OCI-LY3 (cell line): ENCODE results near the gene OR10Z1.

ENCODE experiments used
- H2AFZ ChIP-seq: fragments of 200-600, 300-600 bp; shearing (Covaris generic); 2 replicates; pipeline ENCODE4 v1.6.0; 2014; ENCODE audit warnings: antibody characterized with exemption, low read depth, low read length
- H3K27ac ChIP-seq: fragments of 200-600, 300-600 bp; sonication (generic); 2 replicates; pipeline ENCODE4 v1.5.1; 2014; ENCODE audit warnings: mild to moderate bottlenecking, low read length, moderate library complexity, mixed read lengths
- H3K27me3 ChIP-seq: fragments of 200-600, 300-600 bp; sonication (generic); 2 replicates; pipeline ENCODE4 v1.6.1; 2014; ENCODE audit warnings: low read depth, low read length, mixed read lengths
- H3K36me3 ChIP-seq: fragments of 200-600, 300-600 bp; sonication (generic); replicated peaks from 2 replicates; pipeline ENCODE3; 2014; ENCODE audit warnings: low read depth, low read length, mixed read lengths
- H3K4me1 ChIP-seq: fragments of 300-600, 200-600 bp; sonication (generic); 2 replicates; pipeline ENCODE4 v1.6.1; 2014; ENCODE audit warnings: low read length, mixed read lengths
- H3K4me2 ChIP-seq: fragments of 200-600, 300-600 bp; sonication (generic); 2 replicates; pipeline ENCODE4 v1.6.1; 2014; ENCODE audit warnings: low read length, mixed read lengths
- H3K4me3 ChIP-seq: fragments of 300-600, 200-600 bp; sonication (generic); 2 replicates; pipeline ENCODE4 v1.5.1; 2014; ENCODE audit warnings: antibody characterized with exemption, mild to moderate bottlenecking, low read length, moderate library complexity
- H3K79me2 ChIP-seq: fragments of 300-600, 200-600 bp; shearing (Covaris generic); 2 replicates; pipeline ENCODE4 v1.6.1; 2014; ENCODE audit warnings: mild to moderate bottlenecking, low read length, mixed read lengths
- H3K9ac ChIP-seq: fragments of 300-600, 200-600 bp; shearing (Covaris generic); 2 replicates; pipeline ENCODE4 v1.6.0; 2014; ENCODE audit warnings: mild to moderate bottlenecking, low read length, moderate library complexity
- H3K9me3 ChIP-seq: fragments of 200-600, 300-600 bp; shearing (Covaris generic); 2 replicates; pipeline ENCODE4 v1.6.1; 2014; ENCODE audit warnings: low read length, mixed read lengths; ENCODE audit not compliant: insufficient read depth
- H4K20me1 ChIP-seq: fragments of 200-600, 300-600 bp; sonication (generic); 2 replicates; pipeline ENCODE4 v1.6.1; 2016; ENCODE audit warnings: low read length, mixed read lengths; ENCODE audit not compliant: insufficient read depth
- EZH2phosphoT487 ChIP-seq: fragments of 200-600 bp; shearing (Covaris generic); IDR thresholded peaks from 2 replicates; pipeline ENCODE4 v1.6.1; 2018; ENCODE audit warnings: antibody characterized with exemption, mixed run types, low read depth
- TF ChIP-seq, protein P1 (sequence below): fragments of 200-600, 300-600 bp; sonication (generic); IDR thresholded peaks from 2 replicates; pipeline ENCODE4 v1.5.1; 2014; ENCODE audit warnings: antibody characterized with exemption, low read length, low read depth

Gene OR10Z1, protein sequence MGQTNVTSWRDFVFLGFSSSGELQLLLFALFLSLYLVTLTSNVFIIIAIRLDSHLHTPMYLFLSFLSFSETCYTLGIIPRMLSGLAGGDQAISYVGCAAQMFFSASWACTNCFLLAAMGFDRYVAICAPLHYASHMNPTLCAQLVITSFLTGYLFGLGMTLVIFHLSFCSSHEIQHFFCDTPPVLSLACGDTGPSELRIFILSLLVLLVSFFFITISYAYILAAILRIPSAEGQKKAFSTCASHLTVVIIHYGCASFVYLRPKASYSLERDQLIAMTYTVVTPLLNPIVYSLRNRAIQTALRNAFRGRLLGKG

GRCh38 chr1:158604968-158605367 lies at the start of gene OR10Z1:
Gene OR10Z1, plus strand, starts transcription at chr1:158605268. Its CDS starts 1,171 bp downstream, at chr1:158606439.
- Histone ChIP-seq H3K27ac (no peak within 1 kb of the TSS), H3K4me2 (no peak within 1 kb of the TSS), H3K4me3 (no peak within 1 kb of the TSS), H3K27me3 (no peaks in the 10 kb centered on the region), H3K79me2 (no peaks in the 10 kb centered on the region), H2AFZ (no peak within 1 kb of the TSS), H3K4me1 (no peaks in the 10 kb centered on the region), H3K36me3 (no peaks in the 10 kb centered on the region), H4K20me1 (no peaks in the 10 kb centered on the region), H3K9me3 (no peaks in the 10 kb centered on the region), H3K9ac (no peak within 1 kb of the TSS)
- TF ChIP-seq, protein P1, sequence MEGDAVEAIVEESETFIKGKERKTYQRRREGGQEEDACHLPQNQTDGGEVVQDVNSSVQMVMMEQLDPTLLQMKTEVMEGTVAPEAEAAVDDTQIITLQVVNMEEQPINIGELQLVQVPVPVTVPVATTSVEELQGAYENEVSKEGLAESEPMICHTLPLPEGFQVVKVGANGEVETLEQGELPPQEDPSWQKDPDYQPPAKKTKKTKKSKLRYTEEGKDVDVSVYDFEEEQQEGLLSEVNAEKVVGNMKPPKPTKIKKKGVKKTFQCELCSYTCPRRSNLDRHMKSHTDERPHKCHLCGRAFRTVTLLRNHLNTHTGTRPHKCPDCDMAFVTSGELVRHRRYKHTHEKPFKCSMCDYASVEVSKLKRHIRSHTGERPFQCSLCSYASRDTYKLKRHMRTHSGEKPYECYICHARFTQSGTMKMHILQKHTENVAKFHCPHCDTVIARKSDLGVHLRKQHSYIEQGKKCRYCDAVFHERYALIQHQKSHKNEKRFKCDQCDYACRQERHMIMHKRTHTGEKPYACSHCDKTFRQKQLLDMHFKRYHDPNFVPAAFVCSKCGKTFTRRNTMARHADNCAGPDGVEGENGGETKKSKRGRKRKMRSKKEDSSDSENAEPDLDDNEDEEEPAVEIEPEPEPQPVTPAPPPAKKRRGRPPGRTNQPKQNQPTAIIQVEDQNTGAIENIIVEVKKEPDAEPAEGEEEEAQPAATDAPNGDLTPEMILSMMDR: no peak
- no peak for TF ChIP-seq EZH2phosphoT487

- Histone ChIP-seq H3K9me3 (no peaks in the 10 kb centered on the region), H2AFZ (no peak overlapping the region), H3K4me2 (no peak overlapping the region), H3K9ac (no peak overlapping the region), H3K27ac (no peak overlapping the region), H3K4me1 (peaks cover 3% of the 10 kb centered on the region; the same call in 1 of the 2 replicates), H4K20me1 (no peaks in the 10 kb centered on the region), H3K4me3 (no peak overlapping the region), H3K79me2 (no peaks in the 10 kb centered on the region), H3K36me3 (no peaks in the 10 kb centered on the region), H3K27me3 (no peaks in the 10 kb centered on the region)
- TF ChIP-seq, protein P1: no peak
- no peak for TF ChIP-seq EZH2phosphoT487
Measured at GRCh38 chr1:158559696-158560095, 45.4 kb upstream of the OR10Z1 start.

DNA sequence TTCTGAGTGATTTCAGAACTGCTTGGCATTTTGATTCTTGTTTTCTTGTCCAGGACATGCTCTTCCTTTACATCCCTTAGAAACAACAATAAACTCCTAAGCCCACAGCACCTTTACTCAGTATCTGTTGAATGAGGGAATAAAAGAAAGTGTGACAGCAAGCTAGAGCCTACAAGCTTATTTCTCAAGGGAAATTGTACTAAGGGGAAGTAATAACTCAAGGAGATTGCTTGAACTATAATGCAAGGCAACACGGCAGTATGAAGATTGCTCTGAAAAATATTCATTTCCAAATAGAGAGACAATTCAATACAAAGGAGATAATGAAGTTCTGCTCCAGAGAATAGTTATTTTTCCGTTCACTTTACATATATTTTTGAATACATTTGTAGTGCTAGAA lies 41.2 kb upstream of the OR10Z1 start:
- Histone ChIP-seq H3K4me1 (peaks cover 4% of the 10 kb centered on the region; the same call in 1 of the 2 replicates), H3K9me3 (no peaks in the 10 kb centered on the region), H3K4me3 (no peak overlapping the region), H3K79me2 (no peaks in the 10 kb centered on the region), H3K4me2 (no peak overlapping the region), H2AFZ (no peak overlapping the region), H3K36me3 (no peaks in the 10 kb centered on the region), H3K9ac (no peak overlapping the region), H3K27me3 (no peaks in the 10 kb centered on the region), H3K27ac (no peak overlapping the region), H4K20me1 (no peaks in the 10 kb centered on the region)
- no peak for TF ChIP-seq EZH2phosphoT487
- TF ChIP-seq, protein P1: no peak

DNA sequence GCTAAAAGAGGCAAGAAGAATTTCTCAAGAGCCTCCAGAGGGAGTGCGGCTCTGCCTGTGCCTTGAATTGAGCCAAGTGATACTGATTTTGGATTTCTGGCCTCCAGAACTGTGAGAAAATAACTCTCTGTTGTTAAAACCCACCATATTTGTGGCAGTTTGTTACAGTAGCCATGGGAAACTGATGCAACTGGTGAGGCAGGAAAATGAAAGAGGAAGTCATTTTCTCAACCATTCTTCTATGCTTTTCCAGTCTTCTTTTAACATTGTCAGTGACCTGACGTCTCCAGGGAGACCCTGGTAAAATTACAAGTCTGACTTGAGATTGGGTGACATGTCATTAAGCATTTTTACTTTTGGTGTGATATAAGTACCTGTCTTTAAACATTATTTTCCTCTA lies 40.5 kb upstream of the OR10Z1 start:
- Histone ChIP-seq H3K4me3 (no peak overlapping the region), H3K9ac (no peak overlapping the region), H2AFZ (no peak overlapping the region), H3K27me3 (no peaks in the 10 kb centered on the region), H4K20me1 (no peaks in the 10 kb centered on the region), H3K36me3 (no peaks in the 10 kb centered on the region), H3K4me2 (no peak overlapping the region), H3K4me1 (peaks cover 4% of the 10 kb centered on the region; the same call in 1 of the 2 replicates), H3K79me2 (no peaks in the 10 kb centered on the region), H3K9me3 (no peaks in the 10 kb centered on the region), H3K27ac (no peak overlapping the region)
- TF ChIP-seq, protein P1: no peak
